DOHH2 (cell line): ENCODE results near the gene GORASP1.

Source experiments
- CTCF ChIP-seq: fragments of 200-600 bp; sonication (generic); IDR thresholded peaks from one replicate; pipeline ENCODE4 v1.5.1; 2014; ENCODE audit warnings: antibody characterized with exemption, mild to moderate bottlenecking, low read depth, low read length; ENCODE audit not compliant: poor library complexity, severe bottlenecking
- EZH2phosphoT487 ChIP-seq: fragments of 200-600 bp; sonication (generic); IDR thresholded peaks from 2 replicates; pipeline ENCODE4 v1.6.1; 2017; ENCODE audit warnings: borderline replicate concordance, mild to moderate bottlenecking, antibody characterized with exemption, low read length, moderate library complexity, mixed read lengths

DNA sequence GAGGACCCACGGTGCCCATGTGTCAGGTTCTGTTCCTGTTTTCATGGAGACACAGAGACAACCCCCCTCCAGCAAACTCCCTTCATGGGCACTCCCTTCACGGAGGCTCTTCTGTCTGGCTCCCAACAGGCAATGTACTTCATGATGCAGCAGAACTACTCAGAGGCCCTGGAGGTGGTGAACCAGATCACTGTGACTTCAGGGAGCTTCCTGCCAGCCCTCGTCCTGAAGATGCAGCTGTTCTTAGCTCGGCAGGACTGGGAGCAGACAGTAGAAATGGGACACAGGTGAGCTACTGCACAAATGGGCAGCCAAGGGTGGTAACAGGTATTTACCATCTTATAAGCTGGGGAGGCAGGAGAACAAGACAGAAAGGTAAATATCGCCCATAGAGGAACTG is 7.0 kb upstream of the GORASP1 start:
- TF ChIP-seq CTCF (no peak), EZH2phosphoT487 (no peak)
